Stimulated activated CD8-positive, alpha-beta memory T cell treated with anti-CD3 and anti-CD28 coated beads, Interleukin-15, amount 100 ng/mL, for 4 hours (primary cell): ENCODE data around the gene TBX10.
"Not testable (repeated sequence)": the region's sequence is repeated elsewhere in the genome, so short reads cannot be mapped to it uniquely, and the experiment has no call there.

ENCODE experiments used
- DNase-seq, 2 donors: peaks; one replicate each; pipeline ENCODE4 v3.0.0-alpha.2; 2020; ENCODE audit warnings: low read depth in 2 of 2

Gene TBX10

DNA sequence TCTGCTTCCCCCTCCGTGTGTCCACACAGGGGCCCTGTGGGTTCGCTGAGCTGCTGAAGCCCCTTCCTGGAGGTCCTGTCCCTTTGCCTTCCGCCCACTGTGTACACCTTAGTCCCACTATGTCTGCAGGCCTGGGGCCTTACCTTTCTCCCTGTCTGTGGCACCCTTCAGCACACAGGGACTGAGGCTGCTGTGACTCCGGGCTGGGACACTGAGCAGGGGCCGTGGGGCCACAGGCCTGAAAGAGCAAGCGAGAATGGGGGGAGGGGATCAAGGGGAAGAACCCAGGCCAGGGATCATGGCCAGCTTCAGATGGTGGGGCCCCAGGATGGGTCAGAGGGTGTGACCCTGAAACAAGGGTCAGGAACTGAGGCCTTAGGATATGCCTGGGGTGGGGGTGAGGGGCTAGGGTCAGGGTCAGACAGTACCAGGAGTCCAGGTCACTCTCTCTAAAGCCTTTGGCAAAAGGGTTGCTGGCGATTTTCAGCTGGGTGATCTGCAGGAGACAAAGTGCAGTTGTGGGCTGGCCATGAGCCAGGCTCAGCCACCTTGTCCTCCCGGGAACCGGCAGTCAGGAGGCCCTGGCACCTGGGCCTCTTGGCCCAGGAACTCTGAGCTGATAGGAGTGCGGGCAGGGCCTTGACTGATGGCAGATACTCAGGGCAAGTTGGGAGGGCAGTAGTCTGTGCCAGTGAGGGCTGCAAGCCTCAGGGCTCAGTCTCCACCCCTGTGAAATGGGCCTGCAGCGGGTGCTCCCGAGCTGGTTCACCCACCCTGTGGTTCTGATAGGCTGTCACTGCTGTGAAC, 7.2 kb downstream of the TBX10 start:
- DNase-seq, result no peak

- no peak for DNase-seq
Measured at GRCh38 chr11:67631853-67632174, 7.7 kb downstream of the TBX10 start.

DNA sequence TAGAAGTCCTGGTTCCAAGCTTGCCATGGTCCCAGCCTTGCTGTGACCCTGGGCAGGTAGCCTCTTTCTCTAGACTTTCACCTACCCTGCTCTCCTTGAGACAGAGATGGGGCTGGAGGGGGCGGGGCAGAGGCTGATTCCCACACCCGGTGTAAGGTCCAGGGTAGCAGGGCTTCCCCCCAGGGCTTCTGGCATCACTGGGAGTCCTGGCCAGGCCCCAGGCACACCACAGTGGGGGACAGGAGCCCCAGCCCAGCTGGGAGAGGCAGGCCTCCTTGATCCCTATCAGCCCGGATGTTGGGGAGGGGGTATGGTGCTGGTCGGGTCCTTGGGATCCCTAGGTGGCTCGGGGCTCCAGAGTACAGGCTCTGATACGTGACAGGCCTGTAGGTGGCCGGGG, 8.2 kb downstream of the TBX10 start:
- DNase-seq, result no peak

DNA sequence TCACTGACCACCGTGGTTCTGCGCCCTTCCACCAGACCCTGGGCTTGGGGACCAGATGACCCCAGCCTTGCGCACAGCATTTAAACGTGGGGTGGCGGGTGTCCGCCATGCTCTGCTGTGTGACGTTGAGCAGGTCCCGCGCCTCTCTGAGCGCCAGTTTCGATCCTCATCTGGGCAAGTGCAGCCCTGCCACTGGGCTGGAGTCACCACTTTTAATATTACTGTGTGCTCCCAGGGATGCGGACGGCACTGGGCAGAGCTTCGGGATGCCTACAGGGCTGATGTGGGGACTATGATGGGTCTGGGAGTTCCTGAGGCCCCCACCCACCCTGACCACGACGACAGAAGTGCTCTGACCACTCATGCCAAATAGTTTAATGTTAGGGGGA, 8.6 kb downstream of the TBX10 start:
- no peak for DNase-seq

- DNase-seq, result peak; percentile 86 to 89
Measured at GRCh38 chr11:67630228-67630942, 9.2 kb downstream of the TBX10 start.

GRCh38 chr11:67629386-67630227, 10.0 kb downstream of the TBX10 start, which contains the start of gene NUDT8:
TSS of gene NUDT8 (minus strand) at chr11:67629937. CDS start at chr11:67629911, 26 bp downstream.
- DNase-seq, result peak; percentile 75 to 76

GRCh38 chr11:67628710-67629385, 10.7 kb downstream of the TBX10 start:
- no peak for DNase-seq

- no peak for DNase-seq
Measured at GRCh38 chr11:67627812-67628624, 11.5 kb downstream of the TBX10 start.

DNA sequence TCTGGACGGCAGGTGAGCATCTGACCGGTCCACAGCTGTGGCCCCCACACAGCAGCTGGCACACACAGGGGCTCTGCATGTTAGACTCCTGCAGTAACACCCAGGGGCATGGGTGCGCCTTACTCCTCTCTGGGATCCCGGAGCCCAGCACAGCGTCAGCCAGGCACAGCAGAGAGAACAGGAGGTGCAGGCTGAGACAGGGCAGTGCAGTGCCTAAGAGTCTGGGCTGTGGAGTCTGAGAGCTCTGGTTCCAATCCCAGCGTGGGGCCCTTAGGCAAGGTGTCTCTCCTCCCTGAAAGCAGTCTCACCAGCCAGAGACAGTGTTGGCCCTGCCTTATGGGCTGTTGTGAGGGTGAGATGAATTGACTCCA, 12.1 kb downstream of the TBX10 start:
- no peak for DNase-seq

GRCh38 chr11:67626970-67627369, 12.6 kb downstream of the TBX10 start:
- no peak for DNase-seq

DNA sequence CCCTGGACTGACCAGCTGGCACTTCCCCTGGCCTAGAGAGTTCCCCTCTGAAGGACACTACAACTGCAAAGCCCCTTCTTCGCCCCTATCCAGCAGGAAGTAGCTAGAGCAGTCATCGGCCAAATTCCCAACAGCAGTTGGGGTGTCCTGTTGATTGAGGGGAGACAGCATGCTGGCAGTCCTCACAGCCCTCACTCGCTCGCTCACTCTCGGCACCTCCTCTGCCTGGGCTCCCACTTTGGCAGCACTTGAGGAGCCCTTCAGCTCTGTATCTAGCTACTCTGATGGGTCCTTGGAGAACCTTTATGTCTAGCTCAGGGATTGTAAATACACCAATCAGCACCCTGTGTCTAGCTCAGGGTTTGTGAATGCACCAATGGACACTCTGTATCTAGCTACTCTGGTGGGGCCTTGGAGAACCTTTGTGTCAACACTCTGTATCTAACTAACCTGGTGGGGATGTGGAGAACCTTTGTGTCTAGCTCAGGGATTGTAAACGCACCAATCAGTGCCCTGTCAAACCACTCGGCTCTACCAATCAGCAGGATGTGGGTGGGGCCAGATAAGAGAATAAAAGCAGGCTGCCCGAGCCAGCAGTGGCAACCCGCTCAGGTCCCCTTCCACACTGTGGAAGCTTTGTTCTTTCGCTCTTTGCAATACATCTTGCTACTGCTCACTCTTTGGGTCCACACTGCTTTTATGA, 13.3 kb downstream of the TBX10 start:
- DNase-seq, result not testable (repeated sequence)

GRCh38 chr11:67623795-67624194, 15.8 kb downstream of the TBX10 start:
- not testable (repeated sequence) for DNase-seq

- DNase-seq, result not testable (repeated sequence)
Measured at GRCh38 chr11:67622905-67623304, 16.7 kb downstream of the TBX10 start.

- not testable (repeated sequence) for DNase-seq
Measured at GRCh38 chr11:67621928-67622327, 17.6 kb downstream of the TBX10 start.

DNA sequence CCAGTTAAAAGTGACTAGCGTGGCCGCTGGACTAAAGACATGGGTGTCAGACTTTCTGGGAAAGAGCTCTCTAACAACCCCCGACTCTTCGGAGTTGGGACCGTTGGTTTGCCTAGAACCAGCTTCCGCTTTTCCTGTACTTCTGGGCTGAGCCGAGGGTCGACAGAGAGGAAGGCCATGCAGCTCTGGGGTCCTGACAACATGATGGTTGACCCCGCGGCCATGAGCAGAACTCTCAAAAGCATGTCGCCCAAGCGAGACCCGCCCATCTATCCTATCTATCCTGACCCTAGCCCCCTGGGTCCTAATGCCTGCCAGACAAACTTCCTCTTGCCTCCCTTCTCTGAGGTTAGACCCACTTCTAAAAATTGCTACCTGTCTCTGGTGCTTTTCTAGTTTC, 18.9 kb downstream of the TBX10 start:
- not testable (repeated sequence) for DNase-seq

GRCh38 chr11:67619683-67620618, 19.6 kb downstream of the TBX10 start:
- not testable (repeated sequence) for DNase-seq

DNA sequence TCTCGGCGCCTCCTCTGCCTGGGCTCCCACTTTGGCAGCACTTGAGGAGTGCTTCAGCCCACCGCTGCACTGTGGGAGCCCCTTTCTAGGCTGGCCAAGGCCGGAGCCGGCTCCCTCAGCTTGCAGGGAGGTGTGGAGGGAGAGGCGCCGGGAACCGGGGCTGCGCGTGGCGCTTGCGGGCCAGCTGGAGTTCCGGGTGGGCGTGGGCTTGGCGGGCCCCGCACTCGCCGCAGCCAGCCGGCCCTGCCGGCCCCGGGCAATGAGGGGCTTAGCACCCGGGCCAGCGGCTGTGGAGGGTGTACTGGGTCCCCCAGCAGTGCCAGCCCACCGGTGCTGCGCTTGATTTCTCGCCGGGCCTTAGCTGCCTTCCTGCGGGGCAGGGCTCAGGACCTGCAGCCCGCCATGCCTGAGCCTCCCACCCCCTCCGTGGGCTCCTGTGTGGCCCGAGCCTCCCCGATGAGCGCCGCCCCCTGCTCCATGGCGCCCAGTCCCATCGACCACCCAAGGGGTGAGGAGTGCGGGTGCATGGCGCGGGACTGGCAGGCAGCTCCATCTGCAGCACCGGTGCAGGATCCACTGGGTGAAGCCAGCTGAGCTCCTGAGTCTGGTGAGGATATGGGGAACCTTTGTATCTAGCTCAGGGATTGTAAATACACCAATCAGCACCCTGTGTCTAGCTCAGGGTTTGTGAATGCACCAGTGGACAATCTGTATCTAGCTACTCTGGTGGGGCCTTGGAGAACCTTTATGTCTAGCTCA, 20.5 kb downstream of the TBX10 start:
- DNase-seq, result not testable (repeated sequence)

DNA sequence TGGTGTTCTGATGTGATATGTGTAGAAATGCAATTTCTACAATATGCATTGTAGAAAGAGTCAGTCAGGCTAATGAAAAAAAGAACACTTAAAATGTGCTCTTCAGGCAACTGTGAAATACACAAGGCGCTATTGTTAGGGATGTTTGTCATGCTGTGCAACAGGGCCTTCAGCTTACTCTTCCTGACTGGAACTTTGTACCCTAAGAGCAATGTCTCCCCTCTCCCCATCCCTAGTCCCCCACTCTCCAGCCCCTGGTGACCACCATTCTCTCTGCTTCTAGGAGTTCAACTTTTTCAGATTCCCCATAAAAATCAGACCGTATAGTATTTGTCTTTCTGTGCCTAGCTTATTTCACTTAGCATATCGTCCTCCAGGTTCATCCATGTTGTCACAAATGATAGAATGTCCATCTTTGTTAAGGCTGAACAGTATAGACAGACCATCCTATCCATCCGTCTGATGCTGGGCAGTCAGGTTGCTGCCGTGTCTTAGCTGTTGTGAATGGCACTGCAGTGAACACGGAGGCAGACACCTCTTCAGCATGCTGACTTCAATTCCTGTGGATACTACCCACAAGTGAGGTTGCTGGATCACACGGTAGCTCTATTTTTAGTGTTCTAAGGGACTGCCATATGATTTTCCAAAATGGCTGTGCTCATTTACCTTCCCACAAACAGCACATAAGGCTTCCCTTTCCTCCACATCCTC, 22.2 kb downstream of the TBX10 start:
- no peak for DNase-seq
